GM13977 (cell line): ENCODE results near the gene PPP2R2B.

ENCODE experiments used
- DNase-seq: peaks from one replicate; pipeline ENCODE4 v3.0.0; 2012; ENCODE audit warnings: low spot score
- in situ Hi-C: fragments of 300-500 bp; cut with MboI; formaldehyde crosslinking; loops from one replicate; pipeline ENCODE4 v1.12.0; 2022; ENCODE audit warnings: low sequenced_read_pairs, low pct_unique_long_range_greater_than_20kb, mixed read lengths, inconsistent platforms; ENCODE audit not compliant: unreplicated experiment
- TF ChIP-seq, protein P1 (sequence below): IDR thresholded peaks from 2 replicates; pipeline ENCODE4 v1.5.1; 2012; ENCODE audit warnings: mild to moderate bottlenecking, control low read depth; ENCODE audit not compliant: insufficient read depth; ENCODE audit errors: extremely low read depth, missing control alignments

PPP2R2B gene

GRCh38 chr5:146538432-146538831 is 340.1 kb downstream of the PPP2R2B start:
- in situ Hi-C loops, result loop anchor here (25.0 kb wide), 1 partner anchor 649 kb away; no protein-coding TSS in a partner anchor
- TF ChIP-seq, protein P1, sequence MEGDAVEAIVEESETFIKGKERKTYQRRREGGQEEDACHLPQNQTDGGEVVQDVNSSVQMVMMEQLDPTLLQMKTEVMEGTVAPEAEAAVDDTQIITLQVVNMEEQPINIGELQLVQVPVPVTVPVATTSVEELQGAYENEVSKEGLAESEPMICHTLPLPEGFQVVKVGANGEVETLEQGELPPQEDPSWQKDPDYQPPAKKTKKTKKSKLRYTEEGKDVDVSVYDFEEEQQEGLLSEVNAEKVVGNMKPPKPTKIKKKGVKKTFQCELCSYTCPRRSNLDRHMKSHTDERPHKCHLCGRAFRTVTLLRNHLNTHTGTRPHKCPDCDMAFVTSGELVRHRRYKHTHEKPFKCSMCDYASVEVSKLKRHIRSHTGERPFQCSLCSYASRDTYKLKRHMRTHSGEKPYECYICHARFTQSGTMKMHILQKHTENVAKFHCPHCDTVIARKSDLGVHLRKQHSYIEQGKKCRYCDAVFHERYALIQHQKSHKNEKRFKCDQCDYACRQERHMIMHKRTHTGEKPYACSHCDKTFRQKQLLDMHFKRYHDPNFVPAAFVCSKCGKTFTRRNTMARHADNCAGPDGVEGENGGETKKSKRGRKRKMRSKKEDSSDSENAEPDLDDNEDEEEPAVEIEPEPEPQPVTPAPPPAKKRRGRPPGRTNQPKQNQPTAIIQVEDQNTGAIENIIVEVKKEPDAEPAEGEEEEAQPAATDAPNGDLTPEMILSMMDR, result no peak

DNA sequence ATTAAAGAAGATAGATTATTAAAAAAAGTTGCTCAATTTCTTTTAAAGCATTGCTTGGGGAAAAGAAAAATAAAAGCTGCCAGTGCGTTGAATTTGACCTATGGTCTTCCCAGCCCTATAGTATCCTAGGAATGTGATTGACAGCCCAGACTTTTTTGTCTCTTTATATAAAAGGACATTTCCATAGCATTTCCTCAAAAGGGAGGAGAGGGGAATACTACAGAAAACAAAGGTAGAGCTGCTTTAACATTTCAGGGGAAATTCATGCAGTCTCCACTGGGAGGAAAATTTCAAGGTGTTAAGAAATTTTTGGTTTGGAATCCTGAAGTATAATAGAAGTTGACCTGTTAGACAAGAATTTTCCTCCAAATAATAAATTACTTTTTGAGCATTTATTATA is 344.7 kb downstream of the PPP2R2B start:
- TF ChIP-seq, protein P1, result no peak
- in situ Hi-C loops, result loop anchor here (25.0 kb wide), 1 partner anchor 653 kb away; no protein-coding TSS in a partner anchor
- no peak for DNase-seq

More at GRCh38 chr5:146538432-146538831, 340.1 kb downstream of the PPP2R2B start:
- DNase-seq, result no peak

- DNase-seq, result peak; percentile 73
- TF ChIP-seq, protein P1, result peak; percentile 93
- in situ Hi-C loops, result loop anchor here (25.0 kb wide), 1 partner anchor 654 kb away; no protein-coding TSS in a partner anchor
These were observed 345.2 kb downstream of the PPP2R2B start for GRCh38 chr5:146533260-146533857.
